Progenitor cell of endocrine pancreas (in vitro differentiated cells): ENCODE data around the gene LIX1. TPM values are rescaled to one million over a fixed set of nuclear protein-coding genes. Genes with fewer than 3 reads are reported as not detected.

Experiments
- DNase-seq: peaks from one replicate; pipeline ENCODE4 v3.0.0; 2021; ENCODE audit warnings: low spot score; ENCODE audit not compliant: unreplicated experiment
- H3K27ac Mint-ChIP-seq: 2 replicates; pipeline ENCODE4 v1.8.0; 2021; ENCODE audit warnings: mild to moderate bottlenecking, moderate library complexity, mixed read lengths
- H3K27me3 Mint-ChIP-seq: 2 replicates; pipeline ENCODE4 v1.8.0; 2021; ENCODE audit warnings: mixed read lengths
- H3K36me3 Mint-ChIP-seq: 2 replicates; pipeline ENCODE4 v1.8.0; 2022; ENCODE audit warnings: mixed read lengths; ENCODE audit not compliant: insufficient read depth
- H3K4me1 Mint-ChIP-seq: 2 replicates; pipeline ENCODE4 v1.8.0; 2021; ENCODE audit warnings: low read depth, mixed read lengths
- H3K4me3 Mint-ChIP-seq: 2 replicates; pipeline ENCODE4 v1.8.0; 2021; ENCODE audit warnings: low read depth, mild to moderate bottlenecking, moderate library complexity, mixed read lengths
- H3K9me3 Mint-ChIP-seq: 2 replicates; pipeline ENCODE4 v1.8.0; 2021; ENCODE audit warnings: low read depth, mixed read lengths
- total RNA-seq: library from RNA; stranded (reverse); gene quantifications from 2 replicates; pipeline ENCODE4 v1.2.1, GENCODE V29; 2021
- TF ChIP-seq, protein P1 (sequence below): fragments of 200-600 bp; sonication (generic); IDR thresholded peaks from one replicate; pipeline ENCODE4 v1.5.0; 2021; ENCODE audit warnings: antibody characterized with exemption, mild to moderate bottlenecking; ENCODE audit not compliant: unreplicated experiment

Gene LIX1
- total RNA-seq, 1 donor from 2014 or later, result 0.31 TPM

DNA sequence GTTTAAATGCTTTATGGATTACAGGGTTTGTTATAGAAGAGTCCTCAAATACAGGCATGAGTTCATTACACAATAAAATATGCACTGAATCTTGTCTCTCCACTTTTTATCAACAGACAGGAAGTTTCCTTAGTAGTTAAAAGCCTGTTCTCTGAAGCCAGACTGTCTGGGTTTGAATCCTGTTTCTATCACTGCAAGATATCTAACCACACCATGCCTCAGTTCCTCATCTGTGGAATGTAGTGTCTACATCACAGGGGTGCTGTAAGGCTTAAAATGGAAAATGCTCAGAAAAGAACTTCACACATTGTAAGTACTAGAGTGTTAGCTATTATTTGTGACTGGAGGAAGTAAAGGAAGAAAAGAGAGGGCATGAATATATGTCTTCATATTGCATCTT is 9.3 kb downstream of the LIX1 start:
- H3K27ac Mint-ChIP-seq, result no peak overlapping the region
- no peak overlapping the region for H3K4me3 Mint-ChIP-seq
- no peak for DNase-seq
- peaks cover 3% of the 10 kb centered on the region for H3K27me3 Mint-ChIP-seq
- TF ChIP-seq, protein P1, sequence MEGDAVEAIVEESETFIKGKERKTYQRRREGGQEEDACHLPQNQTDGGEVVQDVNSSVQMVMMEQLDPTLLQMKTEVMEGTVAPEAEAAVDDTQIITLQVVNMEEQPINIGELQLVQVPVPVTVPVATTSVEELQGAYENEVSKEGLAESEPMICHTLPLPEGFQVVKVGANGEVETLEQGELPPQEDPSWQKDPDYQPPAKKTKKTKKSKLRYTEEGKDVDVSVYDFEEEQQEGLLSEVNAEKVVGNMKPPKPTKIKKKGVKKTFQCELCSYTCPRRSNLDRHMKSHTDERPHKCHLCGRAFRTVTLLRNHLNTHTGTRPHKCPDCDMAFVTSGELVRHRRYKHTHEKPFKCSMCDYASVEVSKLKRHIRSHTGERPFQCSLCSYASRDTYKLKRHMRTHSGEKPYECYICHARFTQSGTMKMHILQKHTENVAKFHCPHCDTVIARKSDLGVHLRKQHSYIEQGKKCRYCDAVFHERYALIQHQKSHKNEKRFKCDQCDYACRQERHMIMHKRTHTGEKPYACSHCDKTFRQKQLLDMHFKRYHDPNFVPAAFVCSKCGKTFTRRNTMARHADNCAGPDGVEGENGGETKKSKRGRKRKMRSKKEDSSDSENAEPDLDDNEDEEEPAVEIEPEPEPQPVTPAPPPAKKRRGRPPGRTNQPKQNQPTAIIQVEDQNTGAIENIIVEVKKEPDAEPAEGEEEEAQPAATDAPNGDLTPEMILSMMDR, result no peak
- H3K9me3 Mint-ChIP-seq, result no peaks in the 10 kb centered on the region
- no peaks in the 10 kb centered on the region for H3K4me1 Mint-ChIP-seq
- H3K36me3 Mint-ChIP-seq, result no peaks in the 10 kb centered on the region

DNA sequence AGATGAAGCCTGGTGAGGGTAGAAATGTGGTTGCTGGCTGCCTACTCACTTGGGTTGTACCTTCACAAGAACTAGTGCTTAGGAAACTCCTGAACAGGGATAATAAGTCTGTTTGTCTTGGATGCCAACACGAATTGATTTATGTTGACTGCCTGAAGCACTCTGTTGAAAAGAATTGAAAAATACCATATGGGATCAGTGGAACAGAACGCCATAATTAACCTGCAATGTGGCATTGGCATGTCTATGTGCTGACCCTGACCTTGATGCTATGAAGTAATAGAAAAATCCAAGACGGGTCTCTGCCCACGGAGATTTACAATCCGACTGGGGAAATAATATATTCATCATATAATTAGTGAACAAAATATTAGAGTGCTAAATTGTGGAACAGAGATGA is 10.5 kb downstream of the LIX1 start:
- Mint-ChIP-seq H3K9me3 (no peaks in the 10 kb centered on the region), H3K4me3 (no peak overlapping the region), H3K27ac (no peak overlapping the region), H3K4me1 (no peaks in the 10 kb centered on the region), H3K36me3 (no peaks in the 10 kb centered on the region), H3K27me3 (peaks cover 3% of the 10 kb centered on the region)
- no peak for DNase-seq
- TF ChIP-seq, protein P1, result no peak

DNA sequence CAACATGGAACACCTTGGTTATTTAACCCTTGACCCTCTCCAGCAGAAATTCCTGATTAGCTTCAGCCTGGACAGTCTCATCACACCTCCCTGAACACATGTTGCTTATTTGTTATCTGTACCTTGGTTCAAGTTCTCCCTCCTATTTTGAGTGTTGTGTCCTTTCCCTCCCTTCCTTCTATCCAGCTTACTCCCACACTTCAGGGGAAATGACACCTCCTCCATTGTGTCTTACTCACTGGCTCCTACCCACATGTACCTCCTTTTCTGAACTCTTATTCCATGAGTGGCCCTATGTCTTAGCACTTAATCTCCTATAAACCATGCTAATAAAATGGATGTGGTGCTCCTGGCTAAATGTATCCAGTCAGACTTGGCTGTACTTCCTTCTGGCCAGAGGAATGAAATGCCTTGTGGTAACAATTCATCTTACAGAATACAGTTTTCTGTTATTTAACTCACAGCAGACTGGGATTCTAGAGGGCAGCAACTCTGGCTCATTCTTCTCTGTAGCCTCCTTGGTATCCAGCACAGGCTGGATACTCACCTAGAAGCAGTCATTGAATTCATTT is 11.2 kb downstream of the LIX1 start:
- DNase-seq, result no peak
- TF ChIP-seq, protein P1, result no peak
- no peak overlapping the region for H3K27ac Mint-ChIP-seq
- no peaks in the 10 kb centered on the region for H3K9me3 Mint-ChIP-seq
- H3K27me3 Mint-ChIP-seq, result peaks cover 3% of the 10 kb centered on the region
- H3K36me3 Mint-ChIP-seq, result no peaks in the 10 kb centered on the region
- no peak overlapping the region for H3K4me3 Mint-ChIP-seq
- no peaks in the 10 kb centered on the region for H3K4me1 Mint-ChIP-seq

DNA sequence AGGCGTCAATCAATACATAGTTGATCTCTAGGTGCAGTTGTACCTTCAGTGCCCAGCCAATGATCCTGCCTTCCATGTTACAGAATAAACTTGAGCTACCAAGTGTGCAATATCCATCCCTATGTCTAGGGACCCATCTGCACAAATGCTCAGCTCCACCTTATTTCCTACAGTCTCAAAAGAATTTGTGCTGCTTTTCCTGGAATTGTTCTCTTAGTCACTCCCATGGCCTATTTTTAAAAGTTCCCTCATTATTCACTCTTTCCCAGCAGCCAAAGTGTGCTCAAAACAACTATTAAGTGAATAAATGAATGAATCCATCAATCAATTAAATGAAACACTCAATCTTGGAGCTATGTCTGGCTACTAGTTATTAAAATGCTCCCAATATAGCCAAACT is 14.7 kb downstream of the LIX1 start:
- TF ChIP-seq, protein P1, result no peak
- peaks cover 3% of the 10 kb centered on the region for H3K27me3 Mint-ChIP-seq
- DNase-seq, result no peak
- H3K9me3 Mint-ChIP-seq, result no peaks in the 10 kb centered on the region
- no peaks in the 10 kb centered on the region for H3K4me1 Mint-ChIP-seq
- H3K27ac Mint-ChIP-seq, result no peak overlapping the region
- H3K36me3 Mint-ChIP-seq, result no peaks in the 10 kb centered on the region
- H3K4me3 Mint-ChIP-seq, result no peak overlapping the region

DNA sequence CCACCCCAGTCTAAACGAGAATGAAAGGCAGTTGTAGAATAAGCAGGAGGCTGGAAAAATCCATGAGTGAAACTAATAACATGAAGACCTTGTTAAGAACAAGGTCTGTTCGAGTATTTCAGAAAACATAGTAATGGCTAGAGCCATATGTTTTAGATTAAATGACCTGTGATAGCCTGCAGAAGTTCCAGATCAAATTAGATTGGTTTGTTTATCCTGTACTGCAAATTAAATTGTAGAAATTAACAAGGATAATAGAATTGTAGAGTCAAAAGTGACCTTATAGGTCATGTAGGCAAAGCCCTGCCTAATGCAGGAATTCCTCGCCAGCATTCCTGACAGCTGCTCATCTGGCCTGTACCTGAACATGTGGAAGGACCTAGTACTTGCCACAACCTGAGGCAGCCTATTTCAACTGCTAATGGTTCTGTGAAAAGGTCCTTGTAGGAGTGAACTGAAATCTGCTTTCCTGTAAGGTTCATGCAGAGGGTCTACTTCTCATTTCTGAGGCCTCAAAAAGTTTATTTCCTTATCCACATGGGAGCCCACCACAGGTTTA is 17.2 kb downstream of the LIX1 start:
- no peaks in the 10 kb centered on the region for H3K4me1 Mint-ChIP-seq
- H3K4me3 Mint-ChIP-seq, result no peak overlapping the region
- DNase-seq, result no peak
- H3K27me3 Mint-ChIP-seq, result peaks cover 3% of the 10 kb centered on the region
- no peak overlapping the region for H3K27ac Mint-ChIP-seq
- no peaks in the 10 kb centered on the region for H3K9me3 Mint-ChIP-seq
- H3K36me3 Mint-ChIP-seq, result no peaks in the 10 kb centered on the region
- TF ChIP-seq, protein P1, result no peak
